Right atrium auricular region (tissue), 2 donors: Measurements from ENCODE around the gene DPPA2. TPM values are rescaled to one million over a fixed set of nuclear protein-coding genes. Genes with fewer than 3 reads are reported as not detected.

Experiments
- DNase-seq: peaks from one replicate; pipeline ENCODE4 v3.0.0-alpha.2; 2019; ENCODE audit warnings: low spot score
- H3K27ac ChIP-seq, 2 donors: fragments of 200-600 bp; sonication (generic); 1 replicate in 1 of 2; 2 replicates in 1 of 2; pipeline ENCODE4 v1.5.1; 2016 to 2019
- H3K27me3 ChIP-seq, 2 donors: fragments of 200-600 bp; sonication (generic); one replicate each; pipeline versions ENCODE4 v1.5.1 to v1.6.0; 2017 to 2019
- H3K36me3 ChIP-seq: fragments of 200-600 bp; sonication (generic); one replicate; pipeline ENCODE4 v1.5.1; 2016
- H3K4me1 ChIP-seq, 2 donors: fragments of 200-600 bp; sonication (generic); one replicate each; pipeline versions ENCODE4 v1.5.1 to v1.6.0; 2017 to 2019
- H3K4me3 ChIP-seq, 2 donors: fragments of 200-600 bp; sonication (generic); 1 replicate in 1 of 2; 2 replicates in 1 of 2; pipeline ENCODE4 v1.5.1; 2017 to 2019; ENCODE audit warnings: mild to moderate bottlenecking in 1 of 2, moderate library complexity in 1 of 2
- H3K9me3 ChIP-seq, 2 donors: fragments of 200-600 bp; sonication (generic); one replicate each; pipeline ENCODE4 v1.5.1; 2019
- total RNA-seq, 2 donors: library from RNA; depleted of rRNA; stranded (reverse); fragments of >200 nt; gene quantifications; one replicate each; pipeline ENCODE4 v1.1.0, GENCODE V29; 2016
- TF ChIP-seq, protein P1 (sequence below), 2 donors: fragments of 200-600 bp; sonication (generic); IDR thresholded peaks; one replicate each; pipeline ENCODE4 v1.5.1; 2019; ENCODE audit warnings: antibody characterized with exemption in 2 of 2

The DPPA2 gene
- total RNA-seq, 2 donors from 2014 or later, result not detected

DNA sequence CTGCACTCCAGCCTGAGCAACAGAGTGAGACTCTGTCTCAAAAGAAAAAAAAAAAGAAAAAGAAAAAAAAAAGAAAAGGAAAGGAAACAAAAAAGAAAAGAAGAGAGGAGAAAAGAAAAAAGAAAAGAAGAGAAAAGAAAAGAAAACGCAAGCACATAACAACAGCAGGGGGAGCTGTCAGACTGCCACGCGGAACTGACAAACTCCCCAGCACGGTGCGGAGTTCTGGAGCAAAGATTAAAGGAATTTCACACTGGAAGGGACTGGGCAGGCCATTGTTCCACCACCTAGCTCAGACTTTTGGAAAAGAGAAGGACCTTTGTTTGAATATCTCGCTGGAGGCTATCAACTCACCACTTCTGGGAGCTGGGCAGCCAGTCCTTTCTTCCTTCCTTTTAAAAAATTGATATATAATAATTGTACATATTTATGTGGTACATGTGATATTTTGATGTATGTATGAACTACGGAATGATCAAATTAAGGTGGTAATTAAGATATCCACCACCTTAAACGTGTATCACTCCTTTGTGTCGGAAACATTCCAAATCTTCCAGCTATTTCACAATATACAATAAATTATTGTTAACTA lies 40.5 kb downstream of the DPPA2 start:
- no peaks in the 10 kb centered on the region for H3K4me1 ChIP-seq
- H3K9me3 ChIP-seq, result no peaks in the 10 kb centered on the region
- TF ChIP-seq, protein P1, sequence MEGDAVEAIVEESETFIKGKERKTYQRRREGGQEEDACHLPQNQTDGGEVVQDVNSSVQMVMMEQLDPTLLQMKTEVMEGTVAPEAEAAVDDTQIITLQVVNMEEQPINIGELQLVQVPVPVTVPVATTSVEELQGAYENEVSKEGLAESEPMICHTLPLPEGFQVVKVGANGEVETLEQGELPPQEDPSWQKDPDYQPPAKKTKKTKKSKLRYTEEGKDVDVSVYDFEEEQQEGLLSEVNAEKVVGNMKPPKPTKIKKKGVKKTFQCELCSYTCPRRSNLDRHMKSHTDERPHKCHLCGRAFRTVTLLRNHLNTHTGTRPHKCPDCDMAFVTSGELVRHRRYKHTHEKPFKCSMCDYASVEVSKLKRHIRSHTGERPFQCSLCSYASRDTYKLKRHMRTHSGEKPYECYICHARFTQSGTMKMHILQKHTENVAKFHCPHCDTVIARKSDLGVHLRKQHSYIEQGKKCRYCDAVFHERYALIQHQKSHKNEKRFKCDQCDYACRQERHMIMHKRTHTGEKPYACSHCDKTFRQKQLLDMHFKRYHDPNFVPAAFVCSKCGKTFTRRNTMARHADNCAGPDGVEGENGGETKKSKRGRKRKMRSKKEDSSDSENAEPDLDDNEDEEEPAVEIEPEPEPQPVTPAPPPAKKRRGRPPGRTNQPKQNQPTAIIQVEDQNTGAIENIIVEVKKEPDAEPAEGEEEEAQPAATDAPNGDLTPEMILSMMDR (IDR thresholded peaks at IDR 0.05), result peak in 1 of 2 donors; percentile 61
- H3K27ac ChIP-seq, result no peak overlapping the region
- DNase-seq, result no peak
- H3K27me3 ChIP-seq, result no peaks in the 10 kb centered on the region
- no peak overlapping the region for H3K4me3 ChIP-seq
- H3K36me3 ChIP-seq, result no peaks in the 10 kb centered on the region

DNA sequence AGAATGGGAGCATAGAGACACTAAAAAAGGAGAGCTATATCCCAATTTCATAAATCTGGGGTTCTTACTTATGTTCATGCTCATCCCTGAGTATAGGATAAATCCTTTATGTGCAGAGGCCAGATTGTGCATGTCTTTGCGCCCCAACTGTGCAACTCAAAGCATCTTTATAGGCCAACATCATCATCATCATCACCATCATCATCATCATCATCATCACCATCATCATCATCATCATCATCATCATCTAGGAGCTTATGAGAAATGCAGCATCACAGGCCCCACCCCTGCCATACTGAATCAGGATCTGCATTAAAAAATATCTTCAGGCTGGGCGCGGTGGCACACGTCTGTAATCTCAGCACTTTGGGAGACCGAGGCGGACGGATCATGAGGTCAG lies 45.5 kb downstream of the DPPA2 start:
- Histone ChIP-seq H3K9me3 (no peaks in the 10 kb centered on the region), H3K27me3 (no peaks in the 10 kb centered on the region), H3K36me3 (no peaks in the 10 kb centered on the region), H3K27ac (no peak overlapping the region), H3K4me3 (no peak overlapping the region), H3K4me1 (no peaks in the 10 kb centered on the region)
- DNase-seq, result no peak
- TF ChIP-seq, protein P1 (IDR thresholded peaks at IDR 0.05), result no peak

DNA sequence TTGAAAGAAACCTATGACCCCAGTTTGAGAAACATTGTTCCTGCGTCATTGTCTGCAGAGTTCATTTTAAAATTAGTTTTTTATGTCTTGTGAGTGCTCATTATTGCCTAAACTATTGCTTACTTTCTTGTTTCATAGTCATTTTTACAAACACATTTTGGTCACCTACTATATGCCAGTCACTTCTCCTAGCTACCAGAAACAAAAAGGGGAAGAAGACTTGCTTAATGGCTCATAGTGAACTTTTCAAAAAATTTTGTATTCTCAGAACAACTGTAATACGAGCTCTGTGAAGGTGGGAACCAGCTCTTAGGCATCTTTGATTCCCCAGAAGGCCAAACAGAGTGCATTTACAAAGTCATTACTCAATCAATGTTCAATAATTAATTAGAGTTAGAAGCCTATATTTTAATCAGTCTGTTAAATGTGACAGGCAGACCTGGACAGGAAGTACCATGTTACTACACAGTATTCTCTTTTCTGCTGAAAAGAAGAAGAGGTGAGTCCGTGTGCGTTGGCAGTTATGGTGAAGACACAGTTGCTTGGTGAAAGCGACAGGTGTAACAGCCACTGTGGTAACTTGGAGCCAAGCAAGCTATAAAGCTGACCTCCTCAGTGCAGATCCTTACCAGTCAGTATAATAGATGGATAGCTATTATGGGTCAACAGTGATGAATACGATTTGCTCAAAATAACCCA lies 46.6 kb downstream of the DPPA2 start:
- Histone ChIP-seq H3K4me3 (no peak overlapping the region), H3K27ac (no peak overlapping the region), H3K9me3 (no peaks in the 10 kb centered on the region), H3K27me3 (no peaks in the 10 kb centered on the region), H3K36me3 (no peaks in the 10 kb centered on the region), H3K4me1 (no peaks in the 10 kb centered on the region)
- TF ChIP-seq, protein P1 (IDR thresholded peaks at IDR 0.05), result no peak
- DNase-seq, result no peak

DNA sequence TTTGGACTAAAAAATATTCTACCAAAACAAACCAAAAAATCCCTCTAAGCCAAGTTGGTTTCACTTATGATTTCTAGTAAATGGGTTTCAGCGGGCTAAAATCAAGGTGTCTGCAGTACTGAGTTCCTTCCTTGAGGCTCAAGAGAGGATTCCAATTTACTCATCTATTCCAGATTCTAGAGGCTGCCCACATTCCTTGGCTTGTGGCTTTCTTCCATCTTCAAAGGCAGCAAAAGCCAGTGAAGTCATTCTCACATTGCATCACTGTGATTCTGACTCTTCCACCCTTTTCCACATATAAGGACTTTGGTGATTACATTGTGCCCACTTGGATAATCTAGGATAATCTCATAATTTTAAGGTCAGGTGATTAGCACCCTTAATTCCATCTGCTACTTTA lies 48.1 kb downstream of the DPPA2 start:
- H3K4me3 ChIP-seq, result no peak overlapping the region
- H3K4me1 ChIP-seq, result no peaks in the 10 kb centered on the region
- H3K27me3 ChIP-seq, result no peaks in the 10 kb centered on the region
- TF ChIP-seq, protein P1 (IDR thresholded peaks at IDR 0.05), result no peak
- no peak overlapping the region for H3K27ac ChIP-seq
- no peaks in the 10 kb centered on the region for H3K9me3 ChIP-seq
- no peaks in the 10 kb centered on the region for H3K36me3 ChIP-seq
- no peak for DNase-seq

- TF ChIP-seq, protein P1 (IDR thresholded peaks at IDR 0.05), result no peak
- Histone ChIP-seq H3K27ac (no peak overlapping the region), H3K36me3 (no peaks in the 10 kb centered on the region), H3K27me3 (no peaks in the 10 kb centered on the region), H3K4me1 (no peaks in the 10 kb centered on the region), H3K9me3 (no peaks in the 10 kb centered on the region), H3K4me3 (no peak overlapping the region)
- DNase-seq, result no peak
Measured at GRCh38 chr3:109265295-109265694, 51.0 kb downstream of the DPPA2 start.
